Globus pallidus (tissue), 1 donor: ENCODE results near the gene ME1.
"Not testable (repeated sequence)": the region's sequence is repeated elsewhere in the genome, so short reads cannot be mapped to it uniquely, and the experiment has no call there.

Experiments
- DNase-seq: peaks from one replicate; pipeline ENCODE4 v3.0.0-alpha.2; 2015; ENCODE audit warnings: low spot score

The ME1 gene

GRCh38 chr6:83256719-83257118 lies 174.1 kb downstream of the ME1 start:
- not testable (repeated sequence) for DNase-seq

GRCh38 chr6:83252719-83253118 lies 178.1 kb downstream of the ME1 start:
- DNase-seq, result no peak

GRCh38 chr6:83250235-83250634 lies 180.6 kb downstream of the ME1 start:
- DNase-seq, result no peak

- DNase-seq, result no peak
Measured at GRCh38 chr6:83247471-83247870, 183.4 kb downstream of the ME1 start.

GRCh38 chr6:83231146-83231545 lies 199.7 kb downstream of the ME1 start:
- no peak for DNase-seq

GRCh38 chr6:83226517-83226916 lies 204.3 kb downstream of the ME1 start:
- no peak for DNase-seq

GRCh38 chr6:83221889-83222479 lies 208.9 kb downstream of the ME1 start:
- peak; percentile 41 for DNase-seq

- no peak for DNase-seq
Measured at GRCh38 chr6:83221276-83221675, 209.6 kb downstream of the ME1 start.

- DNase-seq, result no peak
Measured at GRCh38 chr6:83220121-83220520, 210.7 kb downstream of the ME1 start.

- no peak for DNase-seq
Measured at GRCh38 chr6:83218646-83219045, 212.2 kb downstream of the ME1 start.

GRCh38 chr6:83216806-83217205 lies 214.0 kb downstream of the ME1 start:
- DNase-seq, result no peak

GRCh38 chr6:83215131-83216047 lies 215.5 kb downstream of the ME1 start:
- DNase-seq, result peak; percentile 79

GRCh38 chr6:83202031-83202430 lies 228.8 kb downstream of the ME1 start:
- DNase-seq, result no peak

GRCh38 chr6:83199863-83200225 lies 231.0 kb downstream of the ME1 start:
- DNase-seq, result no peak

GRCh38 chr6:83199173-83199862 lies 231.5 kb downstream of the ME1 start:
- DNase-seq, result no peak

GRCh38 chr6:83198486-83199172 lies 232.2 kb downstream of the ME1 start:
- no peak for DNase-seq

GRCh38 chr6:83193747-83194566 lies 236.9 kb downstream of the ME1 start:
- peak; percentile 26 for DNase-seq

GRCh38 chr6:83192871-83193746 lies 237.7 kb downstream of the ME1 start, which contains the start of the genes PGM3 and RWDD2A:
Gene PGM3, minus strand, starts transcription at chr6:83193265. Its CDS starts 2,253 bp downstream, at chr6:83191012.
Gene RWDD2A, plus strand, starts transcription at chr6:83193357. Its CDS starts 1,095 bp downstream, at chr6:83194452.
- peak; percentile 91 for DNase-seq

GRCh38 chr6:83192456-83192855 lies 238.4 kb downstream of the ME1 start:
- DNase-seq, result no peak

GRCh38 chr6:83191974-83192373 lies 238.9 kb downstream of the ME1 start:
- not testable (repeated sequence) for DNase-seq
